ENCODE data around the gene CBL.

The CBL gene

GRCh38 chr11:119335091-119335654 lies 129.0 kb downstream of the CBL start:
- DNase-seq, result no peak

- no peak for DNase-seq
These were observed 129.8 kb downstream of the CBL start for GRCh38 chr11:119335655-119336543.

- no peak for DNase-seq
These were observed 130.8 kb downstream of the CBL start for GRCh38 chr11:119336744-119337469.

- DNase-seq, result no peak
These were observed 131.6 kb downstream of the CBL start for GRCh38 chr11:119337581-119338317.

GRCh38 chr11:119338318-119338890 lies 132.3 kb downstream of the CBL start:
- peak; percentile 34 for DNase-seq

- DNase-seq, result no peak
These were observed 132.9 kb downstream of the CBL start for GRCh38 chr11:119338965-119339588.

- DNase-seq, result no peak
These were observed 133.6 kb downstream of the CBL start for GRCh38 chr11:119339589-119340334.

- DNase-seq, result no peak
These were observed 134.4 kb downstream of the CBL start, which contains the start of gene C1QTNF5 for GRCh38 chr11:119340335-119341221. Gene C1QTNF5 (minus strand): TSS chr11:119340883. CDS start chr11:119340397, 486 bp downstream.

GRCh38 chr11:119341222-119342022 lies 135.3 kb downstream of the CBL start:
- DNase-seq, result no peak

- DNase-seq, result no peak
These were observed 135.8 kb downstream of the CBL start for GRCh38 chr11:119342023-119342300.

GRCh38 chr11:119342362-119343130 lies 136.4 kb downstream of the CBL start:
- no peak for DNase-seq

GRCh38 chr11:119343726-119344125 lies 137.6 kb downstream of the CBL start:
- DNase-seq, result no peak

GRCh38 chr11:119344291-119345010 lies 138.3 kb downstream of the CBL start:
- DNase-seq, result no peak

GRCh38 chr11:119345685-119346084 lies 139.5 kb downstream of the CBL start:
- no peak for DNase-seq

- no peak for DNase-seq
These were observed 140.5 kb downstream of the CBL start, which contains the start of gene MFRP for GRCh38 chr11:119346605-119347004. Gene MFRP (minus strand): TSS chr11:119346705. CDS start chr11:119346513, 192 bp downstream.

- no peak for DNase-seq
These were observed 141.1 kb downstream of the CBL start for GRCh38 chr11:119347242-119347641.

GRCh38 chr11:119347940-119348605 lies 141.9 kb downstream of the CBL start:
- DNase-seq, result no peak
